Pons (tissue), 1 donor: ENCODE measurements around the gene SH3PXD2B.
"Not testable (repeated sequence)": the region's sequence is repeated elsewhere in the genome, so short reads cannot be mapped to it uniquely, and the experiment has no call there.

Source experiments
- DNase-seq: peaks from one replicate; pipeline ENCODE4 v3.0.0-alpha.2; 2016; ENCODE audit warnings: low spot score

The SH3PXD2B gene

GRCh38 chr5:172294831-172295230 is 159.5 kb downstream of the SH3PXD2B start:
- DNase-seq, result no peak

DNA sequence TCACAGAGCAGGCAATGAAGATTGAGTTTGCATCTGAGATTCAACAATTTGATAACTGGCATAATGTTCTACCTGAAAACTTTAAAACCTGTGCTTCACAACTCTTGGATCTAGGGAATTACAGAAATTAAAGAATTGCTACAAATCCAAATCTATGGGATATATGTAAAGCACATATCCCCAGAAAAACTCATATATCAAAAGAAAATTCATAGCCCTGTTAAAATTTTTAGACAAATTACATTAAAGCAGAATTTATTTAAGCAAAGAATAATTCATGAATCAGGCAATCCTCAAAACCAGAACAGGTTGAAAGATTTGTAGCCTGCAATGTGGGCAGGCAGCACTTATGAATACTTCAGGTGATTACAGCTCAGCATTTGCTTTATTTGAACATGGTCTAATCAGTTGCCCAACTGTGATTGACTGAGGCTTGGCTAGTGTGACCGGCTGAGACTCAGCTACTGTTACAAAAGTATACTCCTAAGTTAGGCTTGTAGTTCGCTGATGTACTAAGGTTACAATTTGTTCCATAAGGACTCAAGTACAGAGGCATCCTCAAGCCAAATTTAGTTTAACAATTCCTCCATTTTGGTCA is 160.5 kb downstream of the SH3PXD2B start:
- DNase-seq, result no peak

DNA sequence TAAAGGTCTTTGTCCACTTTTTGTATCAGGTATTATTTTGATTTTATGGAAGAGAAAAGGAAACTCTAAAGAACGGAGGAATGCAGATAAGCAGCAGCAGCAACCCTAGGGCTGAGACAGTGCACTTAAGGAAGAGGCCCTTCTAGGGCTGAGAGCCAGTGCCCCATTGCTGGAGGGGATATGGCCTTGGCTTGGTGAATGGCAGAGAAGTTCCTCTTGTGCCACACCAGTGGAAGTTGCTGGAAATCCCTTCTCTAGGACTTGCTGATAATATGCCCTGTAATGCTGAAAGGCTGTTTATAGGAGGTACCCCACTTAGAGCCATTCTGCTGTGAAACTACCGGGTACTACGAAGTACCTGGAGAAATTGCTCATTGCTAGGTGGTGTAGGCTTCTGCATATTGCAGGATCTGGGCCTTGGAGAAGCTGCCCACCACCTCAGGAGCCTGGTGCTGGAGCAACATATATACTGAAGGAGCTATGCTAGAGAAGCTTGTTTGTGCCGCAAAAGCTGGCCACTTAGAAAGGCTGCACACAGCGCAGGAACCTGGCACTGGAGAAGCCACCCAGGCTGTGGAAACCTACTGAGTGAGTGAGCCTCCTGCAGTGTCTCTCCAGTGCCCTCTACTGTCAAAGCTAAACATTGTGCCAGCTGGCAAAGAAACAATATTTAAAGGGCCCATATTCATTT is 161.1 kb downstream of the SH3PXD2B start:
- DNase-seq, result peak; percentile 84

- DNase-seq, result not testable (repeated sequence)
These were observed 162.5 kb downstream of the SH3PXD2B start for GRCh38 chr5:172291837-172292236.

- no peak for DNase-seq
These were observed 165.9 kb downstream of the SH3PXD2B start for GRCh38 chr5:172288465-172288864.

- DNase-seq, result not testable (repeated sequence)
These were observed 167.2 kb downstream of the SH3PXD2B start for GRCh38 chr5:172287140-172287539.

GRCh38 chr5:172285226-172286143 is 168.8 kb downstream of the SH3PXD2B start:
- no peak for DNase-seq

DNA sequence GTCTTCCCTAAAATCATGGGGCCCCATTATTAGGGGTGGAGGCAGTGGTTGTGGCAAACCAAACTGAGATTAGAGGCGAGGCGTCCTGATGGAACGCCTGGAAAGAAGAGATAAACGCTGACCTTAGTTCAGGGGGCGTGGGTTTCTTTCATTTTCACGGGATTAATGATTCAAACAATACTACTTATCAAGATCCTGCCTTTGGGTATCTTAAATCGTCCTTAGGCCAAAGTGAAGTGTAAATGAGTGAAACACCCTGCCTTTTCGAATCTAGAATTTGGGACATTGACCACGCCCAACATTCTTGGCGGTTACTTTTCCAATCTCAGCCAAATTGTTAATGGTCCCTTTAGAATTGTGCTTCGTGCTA is 169.7 kb downstream of the SH3PXD2B start:
- peak; percentile 19 for DNase-seq

GRCh38 chr5:172283862-172284610 is 170.3 kb downstream of the SH3PXD2B start:
- peak; percentile 74 for DNase-seq

- DNase-seq, result peak; percentile 36
These were observed 171.1 kb downstream of the SH3PXD2B start, which contains the start of gene UBTD2 for GRCh38 chr5:172283020-172283861. Gene UBTD2 (minus strand): TSS chr5:172283764. CDS start chr5:172283665, 99 bp downstream.

- DNase-seq, result no peak
These were observed 171.9 kb downstream of the SH3PXD2B start for GRCh38 chr5:172282272-172283019.

- DNase-seq, result no peak
These were observed 173.0 kb downstream of the SH3PXD2B start for GRCh38 chr5:172281346-172281745.

- no peak for DNase-seq
These were observed 173.4 kb downstream of the SH3PXD2B start for GRCh38 chr5:172280929-172281328.

DNA sequence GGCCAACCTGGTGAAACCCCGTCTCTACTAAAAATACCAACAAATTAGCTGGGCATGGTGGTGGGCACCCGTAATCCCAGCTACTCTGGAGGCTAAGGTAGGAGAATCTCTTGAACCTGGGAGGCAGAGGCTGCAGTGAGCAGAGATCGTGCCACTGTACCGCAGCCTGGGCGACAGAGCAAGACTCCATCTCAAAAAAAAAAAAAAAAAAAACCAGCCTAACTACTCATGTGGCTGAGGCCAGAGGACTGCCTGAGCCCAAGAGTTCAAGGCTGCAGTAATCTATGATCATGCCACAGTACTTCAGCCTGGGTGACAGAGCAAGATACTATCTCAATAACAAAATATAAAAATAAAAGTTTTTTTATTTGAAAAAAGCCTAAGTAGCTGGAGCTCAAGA is 174.0 kb downstream of the SH3PXD2B start:
- no peak for DNase-seq

DNA sequence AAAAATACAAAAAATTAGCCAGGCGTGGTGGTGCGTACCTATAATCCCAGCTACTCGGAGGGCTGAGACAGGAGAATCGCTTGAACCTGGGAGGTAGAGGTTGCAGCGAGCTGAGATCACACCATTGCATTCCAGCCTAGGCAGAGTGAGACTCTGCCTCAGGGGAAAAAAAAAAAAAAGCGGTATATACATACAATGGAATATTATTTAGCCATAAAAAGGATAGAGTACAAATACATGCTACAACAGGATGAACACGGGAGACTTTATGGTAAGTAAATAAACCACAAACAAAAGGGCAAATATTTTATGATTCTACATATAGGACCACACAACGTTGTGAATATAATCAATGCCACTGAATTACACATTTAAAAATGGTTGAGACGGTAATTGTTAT is 176.0 kb downstream of the SH3PXD2B start:
- no peak for DNase-seq

GRCh38 chr5:172276214-172276613 is 178.1 kb downstream of the SH3PXD2B start:
- no peak for DNase-seq
